Upper lobe of left lung (tissue), 6 donors: ENCODE measurements around the gene ADH6. TPM values are rescaled to one million over a fixed set of nuclear protein-coding genes. Genes with fewer than 3 reads are reported as not detected.

Source experiments
- ATAC-seq, 2 donors: fragments of 200-7000 bp; cut with Tn5 transposase; one replicate each; pipeline ENCODE4 v1.9.1; 2022; ENCODE audit warnings: mild to moderate bottlenecking in 2 of 2, moderate library complexity in 2 of 2; ENCODE audit not compliant: low FRiP score in 2 of 2
- DNase-seq, 2 donors: peaks; one replicate each; pipeline ENCODE4 v3.0.0-alpha.2; 2019 to 2020
- H3K27ac ChIP-seq, 4 donors: fragments of 200-600 bp; sonication (generic); one replicate each; pipeline ENCODE4 v1.5.1; 2016 to 2019
- H3K27me3 ChIP-seq, 4 donors: fragments of 200-600 bp; sonication (generic); one replicate each; pipeline ENCODE4 v1.5.1; 2017 to 2019
- H3K36me3 ChIP-seq, 4 donors: fragments of 200-600 bp; sonication (generic); one replicate each; pipeline ENCODE4 v1.5.1; 2016 to 2019
- H3K4me1 ChIP-seq, 4 donors: fragments of 200-600 bp; sonication (generic); one replicate each; pipeline ENCODE4 v1.5.1; 2018 to 2019
- H3K4me3 ChIP-seq, 4 donors: fragments of 200-600 bp; sonication (generic); one replicate each; pipeline ENCODE4 v1.5.1; 2017 to 2019; ENCODE audit warnings: mild to moderate bottlenecking in 2 of 4, moderate library complexity in 1 of 4
- H3K9me3 ChIP-seq, 4 donors: fragments of 200-600 bp; sonication (generic); one replicate each; pipeline ENCODE4 v1.5.1; 2018 to 2019
- CTCF ChIP-seq, 6 experiments: fragments of 450-650 bp in 4 of 6; fragments of 200-600 bp in 2 of 6; sonication (generic) in 2 of 6; IDR thresholded peaks; one replicate each; pipeline ENCODE4 v1.5.1; 2016 to 2019; ENCODE audit warnings: antibody characterized with exemption in 6 of 6
- EP300 ChIP-seq, 4 donors: sonication (generic); formaldehyde crosslinking; IDR thresholded peaks; one replicate each; pipeline ENCODE4 v1.5.1; 2017; ENCODE audit warnings: antibody characterized with exemption in 4 of 4, control low read depth in 2 of 4
- POLR2A ChIP-seq, 4 donors: fragments of 450-650 bp; IDR thresholded peaks; one replicate each; pipeline ENCODE4 v1.5.1; 2016 to 2017; ENCODE audit warnings: antibody characterized with exemption in 4 of 4, mild to moderate bottlenecking in 2 of 4
- POLR2AphosphoS5 ChIP-seq, 2 donors: sonication (generic); formaldehyde crosslinking; IDR thresholded peaks; one replicate each; pipeline ENCODE4 v1.5.1; 2017; ENCODE audit warnings: antibody characterized with exemption in 2 of 2
- WGBS, 2 donors: methylation state at CpG; one replicate each; pipeline ENCODE4 v1.1.5; 2017 to 2018; 5-methylcytosine and 5-hydroxymethylcytosine counted together
- total RNA-seq, 6 donors: library from RNA; depleted of rRNA in 4 of 6; stranded (reverse); fragments of >200 nt in 4 of 6; gene quantifications; one replicate each; pipeline versions ENCODE4 v1.1.0 to v1.2.1, GENCODE V29; 2016 to 2021
- donor health status: DM: no; HTN: no; CAD: no; lungs with moderate emphysema.
- donor health status: DM: no; HTN: yes; CAD: no; lungs with severe emphysema.

The ADH6 gene
- 1 to 10 TPM in 1 of 6 donors, under 1 TPM in 3, not detected in 2; 0.30 to 1.3 (median 0.39) TPM for total RNA-seq

- Histone ChIP-seq H3K27ac (no peak within 1 kb of the TSS), H3K4me3 (no peak within 1 kb of the TSS), H3K27me3 (no peaks in the 10 kb centered on the region), H3K4me1 (no peaks in the 10 kb centered on the region), H3K36me3 (no peaks in the 10 kb centered on the region), H3K9me3 (no peaks in the 10 kb centered on the region)
- ATAC-seq (no peak), DNase-seq (no peak)
- TF ChIP-seq POLR2AphosphoS5 (IDR thresholded peaks at IDR 0.05) = no peak
- no peak for TF ChIP-seq POLR2A (IDR thresholded peaks at IDR 0.05)
- TF ChIP-seq CTCF (IDR thresholded peaks at IDR 0.05) = no peak
- no peak for TF ChIP-seq EP300 (IDR thresholded peaks at IDR 0.05)
- WGBS, 2 donors = 71 to 78% methylated on average over 3 of the region's 3 CpGs
Measured at GRCh38 chr4:99219072-99219471, at the start of gene ADH6. ADH6 (minus strand) TSS chr4:99219246; CDS start chr4:99219152, 94 bp downstream.

GRCh38 chr4:99264927-99265326, 45.9 kb upstream of the ADH6 start:
- no peak for DNase-seq
- no peak for ATAC-seq
- H3K4me3 ChIP-seq = no peak overlapping the region
- H3K27ac ChIP-seq = no peak overlapping the region
- H3K27me3 ChIP-seq = no peaks in the 10 kb centered on the region
- H3K4me1 ChIP-seq = peaks cover 0 to 3% (median 0%) of the 10 kb centered on the region in 4 donors
- no peaks in the 10 kb centered on the region for H3K9me3 ChIP-seq
- no peak for TF ChIP-seq CTCF (IDR thresholded peaks at IDR 0.05)
- no peak for TF ChIP-seq POLR2A (IDR thresholded peaks at IDR 0.05)
- no peak for TF ChIP-seq EP300 (IDR thresholded peaks at IDR 0.05)
- no peak for TF ChIP-seq POLR2AphosphoS5 (IDR thresholded peaks at IDR 0.05)
- H3K36me3 ChIP-seq = no peaks in the 10 kb centered on the region

- no peak for TF ChIP-seq CTCF (IDR thresholded peaks at IDR 0.05)
- no peak for TF ChIP-seq EP300 (IDR thresholded peaks at IDR 0.05)
- TF ChIP-seq POLR2AphosphoS5 (IDR thresholded peaks at IDR 0.05) = no peak
- no peak for TF ChIP-seq POLR2A (IDR thresholded peaks at IDR 0.05)
- Histone ChIP-seq H3K27ac (no peak overlapping the region), H3K4me1 (no peaks in the 10 kb centered on the region), H3K27me3 (no peaks in the 10 kb centered on the region), H3K4me3 (no peak overlapping the region), H3K9me3 (no peaks in the 10 kb centered on the region), H3K36me3 (no peaks in the 10 kb centered on the region)
- ATAC-seq (no peak), DNase-seq (no peak)
- 79 to 81% methylated on average over 4 of the region's 4 CpGs for WGBS, 2 donors
Measured at GRCh38 chr4:99252746-99253145, 33.7 kb upstream of the ADH6 start.

GRCh38 chr4:99248714-99249113, 29.7 kb upstream of the ADH6 start:
- TF ChIP-seq POLR2A (IDR thresholded peaks at IDR 0.05) (no peak), POLR2AphosphoS5 (IDR thresholded peaks at IDR 0.05) (no peak), CTCF (IDR thresholded peaks at IDR 0.05) (no peak), EP300 (IDR thresholded peaks at IDR 0.05) (no peak)
- 87 to 90% methylated on average over 1 of the region's 1 CpG for WGBS, 2 donors
- no peak overlapping the region for H3K4me3 ChIP-seq
- H3K27ac ChIP-seq = no peak overlapping the region
- ATAC-seq (no peak), DNase-seq (no peak)
- H3K9me3 ChIP-seq = no peaks in the 10 kb centered on the region
- no peaks in the 10 kb centered on the region for H3K4me1 ChIP-seq
- H3K36me3 ChIP-seq = no peaks in the 10 kb centered on the region
- H3K27me3 ChIP-seq = no peaks in the 10 kb centered on the region

GRCh38 chr4:99235955-99236354, 16.9 kb upstream of the ADH6 start:
- DNase-seq (no peak), ATAC-seq (no peak)
- Histone ChIP-seq H3K36me3 (no peaks in the 10 kb centered on the region), H3K27ac (no peak overlapping the region), H3K4me3 (no peak overlapping the region), H3K27me3 (no peaks in the 10 kb centered on the region), H3K9me3 (no peaks in the 10 kb centered on the region), H3K4me1 (no peaks in the 10 kb centered on the region)
- TF ChIP-seq POLR2A (IDR thresholded peaks at IDR 0.05) = no peak
- no peak for TF ChIP-seq EP300 (IDR thresholded peaks at IDR 0.05)
- TF ChIP-seq CTCF (IDR thresholded peaks at IDR 0.05) = no peak
- no peak for TF ChIP-seq POLR2AphosphoS5 (IDR thresholded peaks at IDR 0.05)
- WGBS, 2 donors = 65 to 74% methylated on average over 1 of the region's 1 CpG
